GDM1 (cell line): ENCODE results near the gene ELK4.

Experiments
- DNase-seq: peaks from one replicate; lab custom pipeline; 2025; lab: John Stamatoyannopoulos, UW

ELK4 gene

DNA sequence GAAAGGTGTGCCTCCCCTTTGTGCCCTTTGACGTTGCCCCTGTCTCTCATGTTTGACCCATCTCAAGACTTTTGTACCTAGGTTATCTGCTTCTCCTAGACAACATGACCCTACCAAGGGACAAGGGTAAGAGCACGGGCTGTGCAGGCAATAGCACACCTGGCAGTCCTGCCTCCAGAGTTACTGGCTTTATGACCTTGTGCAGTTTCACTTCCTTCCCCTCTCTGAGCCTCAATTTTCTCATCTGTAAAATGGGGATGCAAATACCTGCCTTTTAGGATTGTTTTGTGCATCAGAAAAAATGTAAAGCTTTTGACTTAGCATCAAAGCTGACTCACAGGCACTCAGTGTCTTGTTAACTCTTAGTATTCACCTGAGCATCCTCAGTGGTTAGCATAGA, 36.4 kb downstream of the ELK4 start:
- no peak for DNase-seq

DNA sequence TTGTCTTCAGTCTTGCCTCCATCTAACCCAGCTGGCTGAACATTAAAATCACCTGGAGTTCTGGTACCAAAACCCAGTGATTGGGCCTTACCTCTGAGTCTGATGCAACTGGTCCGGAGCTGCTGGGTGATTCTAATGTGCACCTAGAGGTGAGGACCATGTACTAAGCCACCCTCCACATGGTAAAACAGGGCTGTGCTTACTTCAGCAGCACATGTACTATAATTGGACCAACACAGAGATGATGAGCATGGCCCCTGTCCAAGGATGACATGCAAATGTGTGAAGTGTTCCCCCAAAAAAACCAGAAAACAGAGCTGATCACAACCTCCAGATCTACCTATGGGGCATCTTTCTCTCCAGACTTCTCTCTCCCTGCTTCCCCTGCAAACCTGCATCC, 37.0 kb downstream of the ELK4 start:
- no peak for DNase-seq

DNA sequence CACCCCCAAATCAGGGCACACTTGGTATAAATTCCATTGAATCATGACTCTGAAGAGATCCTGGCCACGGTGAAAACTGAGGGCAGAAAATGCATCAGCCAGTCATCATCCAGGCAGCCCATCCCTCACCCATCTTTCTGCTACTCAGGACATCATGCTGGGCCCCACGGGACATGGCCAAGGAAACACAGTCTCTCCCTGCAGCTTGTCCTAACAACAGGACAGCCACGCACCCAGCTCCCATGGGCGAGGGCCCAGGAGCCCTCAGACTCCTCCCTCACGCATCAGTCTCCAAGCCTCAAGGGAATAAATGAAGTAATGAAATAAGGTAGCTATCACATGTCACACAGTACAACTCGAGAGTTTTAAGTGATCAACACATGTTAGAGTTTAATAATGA, 37.8 kb downstream of the ELK4 start:
- DNase-seq: no peak

GRCh38 chr1:205593532-205593931, 38.3 kb downstream of the ELK4 start:
- DNase-seq: no peak

- no peak for DNase-seq
Observed at GRCh38 chr1:205592443-205593003, 39.3 kb downstream of the ELK4 start.

DNA sequence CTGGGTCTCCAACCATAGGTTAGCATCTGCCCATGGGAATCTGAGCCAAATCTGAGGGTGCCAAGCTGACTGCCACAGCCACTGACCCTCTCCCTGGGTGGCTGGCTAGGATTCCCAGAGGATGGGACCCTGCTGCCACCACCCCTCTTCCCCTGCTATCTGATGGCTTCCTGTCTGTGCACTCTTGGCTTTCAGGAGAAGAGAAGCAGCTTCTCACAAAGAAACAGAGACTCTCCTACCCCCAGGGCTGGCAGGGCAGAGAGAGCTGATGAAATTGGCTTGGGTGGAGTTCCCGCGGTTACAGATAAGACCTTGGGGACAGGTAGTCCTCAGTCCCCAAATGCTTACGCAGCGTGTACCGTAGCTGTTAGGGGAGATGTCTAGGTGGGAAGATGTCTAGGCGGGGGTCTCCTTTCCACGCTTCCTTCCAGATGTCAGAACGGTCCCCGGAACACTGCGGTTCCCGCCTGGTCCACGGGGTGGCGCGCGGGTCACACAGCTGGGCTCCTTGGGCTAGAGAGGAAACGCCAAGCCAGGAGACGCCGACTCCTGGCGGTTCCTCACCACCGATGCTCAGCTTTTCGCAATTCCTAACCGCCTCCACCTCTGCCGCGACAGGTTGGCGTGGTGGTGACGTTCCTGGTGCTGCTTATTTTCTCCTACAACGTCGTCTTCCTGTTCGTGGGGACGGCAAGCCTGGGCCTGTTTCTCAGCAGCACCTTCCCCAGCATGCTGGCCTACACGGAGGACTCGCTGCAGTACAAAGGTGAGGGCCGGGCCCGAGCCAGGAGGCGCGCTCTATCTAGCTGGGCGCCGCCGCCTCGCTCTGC, 40.1 kb downstream of the ELK4 start:
- DNase-seq: peak; percentile 70

- DNase-seq: no peak
Observed at GRCh38 chr1:205590777-205591513, 40.9 kb downstream of the ELK4 start.

DNA sequence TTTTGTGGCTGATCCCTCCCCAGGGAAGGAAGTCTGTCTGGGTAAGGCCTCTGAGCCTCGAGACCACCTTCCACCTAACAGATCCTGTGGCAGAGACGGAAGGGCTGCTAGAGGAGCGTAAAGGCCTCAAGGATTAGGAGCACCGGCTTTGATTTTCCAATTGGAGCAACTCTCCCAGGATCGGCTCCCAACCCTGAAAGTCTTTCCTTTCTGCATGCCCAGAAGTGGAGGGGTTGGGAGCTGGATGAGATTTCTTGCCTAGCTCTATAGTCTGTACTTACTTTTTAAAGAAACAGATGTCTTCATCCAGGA, 41.4 kb downstream of the ELK4 start:
- no peak for DNase-seq

GRCh38 chr1:205589618-205590456, 42.0 kb downstream of the ELK4 start:
- DNase-seq: no peak

- DNase-seq: no peak
Observed at GRCh38 chr1:205589046-205589445, 42.8 kb downstream of the ELK4 start.

- DNase-seq: peak; percentile 12
Observed at GRCh38 chr1:205588636-205589035, 43.2 kb downstream of the ELK4 start.

GRCh38 chr1:205587581-205587980, 44.2 kb downstream of the ELK4 start:
- DNase-seq: no peak

DNA sequence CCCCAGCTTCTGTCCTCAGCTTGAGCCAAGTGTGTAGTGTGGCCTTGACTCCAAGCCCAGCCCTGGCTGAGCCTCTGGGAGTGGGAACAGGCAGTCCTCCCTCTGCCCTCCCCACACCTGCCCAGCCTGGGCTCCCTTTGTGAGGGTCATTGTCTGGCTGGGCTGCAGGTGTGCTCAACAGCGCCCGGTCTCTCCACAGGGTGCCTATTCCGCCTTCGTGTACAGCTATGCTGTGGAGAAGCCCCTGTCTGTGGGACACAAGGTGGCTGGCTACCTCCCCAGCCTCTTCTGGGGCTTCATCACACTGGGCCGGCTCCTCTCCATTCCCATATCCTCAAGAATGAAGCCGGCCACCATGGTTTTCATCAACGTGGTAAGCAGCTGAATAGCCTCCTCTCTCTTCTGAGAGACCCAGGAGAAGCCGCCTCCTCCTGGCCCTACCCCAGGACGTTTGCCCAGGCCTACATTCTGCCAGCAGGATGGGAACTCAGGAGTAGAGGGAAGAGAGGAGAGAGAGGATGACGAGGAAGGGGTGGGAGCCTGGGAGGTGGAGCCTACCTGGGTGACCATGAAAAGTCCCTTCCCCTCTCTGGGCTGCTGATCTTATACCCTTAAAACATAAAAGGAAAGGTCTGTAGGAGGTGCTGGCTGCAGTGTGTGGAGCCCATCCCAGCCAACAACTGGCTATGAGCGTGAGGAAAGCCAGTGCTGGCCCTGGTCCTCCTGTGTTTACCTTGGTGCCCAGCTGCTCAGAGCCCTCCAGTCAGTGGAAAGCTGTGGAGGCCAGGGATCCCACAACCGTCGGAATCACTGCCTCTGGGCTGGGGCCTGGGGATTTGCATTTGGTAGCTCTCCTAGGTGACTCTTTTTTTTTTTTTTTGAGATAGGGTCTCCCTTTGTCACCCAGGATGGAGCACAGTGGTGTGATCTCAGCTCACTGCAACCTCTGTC, 45.7 kb downstream of the ELK4 start:
- DNase-seq: no peak

DNA sequence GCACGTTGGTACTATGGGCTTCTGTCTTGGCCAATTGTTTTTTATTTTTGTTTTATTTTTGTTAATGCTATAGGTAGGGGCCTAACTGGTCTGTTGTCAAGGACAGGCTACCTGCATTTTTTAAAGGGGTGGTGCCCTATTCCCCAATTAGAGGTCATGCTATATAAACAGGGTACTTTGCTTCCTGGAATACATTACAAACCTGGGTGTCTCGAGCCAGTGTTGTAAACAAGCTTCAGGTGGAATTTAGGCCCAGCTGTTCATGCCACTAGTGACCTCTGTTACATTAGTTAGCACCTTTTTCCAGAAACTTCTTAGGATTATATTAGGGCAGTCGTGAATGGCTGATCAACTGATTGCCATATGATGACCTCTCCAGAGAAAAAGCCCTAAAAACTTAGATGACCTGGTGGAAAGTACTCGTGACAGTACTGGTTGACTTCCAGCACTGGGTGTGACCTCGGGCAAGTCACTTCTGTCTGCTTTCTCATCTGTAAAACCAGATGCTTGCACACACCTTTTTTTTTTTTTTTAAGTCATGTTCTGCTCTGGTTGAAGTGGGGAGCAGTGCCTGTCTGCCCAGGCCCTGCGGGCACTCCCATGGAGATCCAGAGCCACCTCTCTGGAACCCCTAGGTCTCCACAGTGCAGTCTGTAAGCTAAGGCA, 46.5 kb downstream of the ELK4 start:
- no peak for DNase-seq

- no peak for DNase-seq
Observed at GRCh38 chr1:205584732-205585131, 47.1 kb downstream of the ELK4 start.

GRCh38 chr1:205583461-205584130, 48.2 kb downstream of the ELK4 start:
- no peak for DNase-seq

- DNase-seq: no peak
Observed at GRCh38 chr1:205582471-205583291, 49.1 kb downstream of the ELK4 start.

DNA sequence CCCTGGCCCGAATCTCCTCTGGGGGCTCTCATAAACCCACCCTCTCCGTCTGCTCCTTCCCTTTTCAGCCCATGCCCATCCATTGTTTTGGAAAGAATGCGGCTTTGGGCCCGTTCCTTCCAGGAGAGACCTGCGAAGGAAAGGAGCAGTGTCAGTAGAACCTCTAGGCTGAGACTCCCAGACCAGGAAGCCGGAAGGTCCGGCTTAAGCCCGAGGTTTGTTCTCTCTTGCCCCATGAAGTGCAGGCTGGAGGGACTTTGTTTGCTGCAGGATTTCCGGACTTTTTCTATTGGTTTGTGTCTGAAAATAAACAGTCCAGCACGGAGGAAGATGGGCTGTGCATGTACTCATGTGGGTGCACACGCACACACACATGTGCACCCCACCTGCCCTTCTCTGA, 49.8 kb downstream of the ELK4 start:
- no peak for DNase-seq

DNA sequence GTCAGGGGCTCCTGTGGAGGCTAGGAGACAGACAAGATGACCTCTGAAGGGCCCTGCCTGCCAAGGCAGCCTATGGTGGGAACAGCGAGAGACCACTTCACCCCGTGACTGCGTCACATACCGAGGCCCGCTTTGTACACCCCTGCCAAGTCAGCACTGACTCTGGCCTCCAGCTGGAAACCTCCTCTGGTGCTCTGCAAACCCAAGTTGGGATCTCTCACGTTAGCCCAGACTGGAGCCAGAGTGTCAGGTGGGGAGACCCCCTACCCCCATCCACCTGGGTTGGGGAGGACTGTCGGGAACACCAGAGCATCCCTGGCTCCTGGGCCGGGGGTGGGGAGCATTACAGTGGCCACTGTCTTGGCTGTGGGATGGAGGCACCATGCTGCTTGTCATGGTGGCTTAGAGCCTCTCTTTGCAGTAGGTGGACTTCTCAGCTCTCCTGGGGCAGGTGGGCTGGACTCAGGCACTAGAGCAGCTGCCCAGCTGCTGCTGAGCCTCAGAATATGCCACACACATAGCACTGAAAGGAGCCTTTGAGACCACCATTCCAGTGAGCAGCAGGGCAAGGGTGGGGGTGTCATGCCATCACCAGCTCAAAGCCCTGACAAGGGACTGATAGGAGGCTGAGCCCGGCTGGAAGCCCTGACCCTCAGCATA, 50.4 kb downstream of the ELK4 start:
- no peak for DNase-seq
